Uterus (tissue), 2 donors: Measurements from ENCODE around the gene GET3.

Experiments used
- POLR2A ChIP-seq, 2 donors: fragments of 450-650 bp; IDR thresholded peaks; one replicate each; pipeline ENCODE4 v1.6.1; 2016; ENCODE audit warnings: antibody characterized with exemption in 2 of 2, mild to moderate bottlenecking in 1 of 2, moderate library complexity in 1 of 2
- TF ChIP-seq, protein P1 (sequence below), 4 experiments: fragments of 200-600 bp in 2 of 4; fragments of 450-650 bp in 2 of 4; sonication (generic) in 2 of 4; IDR thresholded peaks; one replicate each; pipeline ENCODE4 v1.5.1; 2016 to 2019; ENCODE audit warnings: antibody characterized with exemption in 4 of 4, mild to moderate bottlenecking in 2 of 4, moderate library complexity in 1 of 4

DNA sequence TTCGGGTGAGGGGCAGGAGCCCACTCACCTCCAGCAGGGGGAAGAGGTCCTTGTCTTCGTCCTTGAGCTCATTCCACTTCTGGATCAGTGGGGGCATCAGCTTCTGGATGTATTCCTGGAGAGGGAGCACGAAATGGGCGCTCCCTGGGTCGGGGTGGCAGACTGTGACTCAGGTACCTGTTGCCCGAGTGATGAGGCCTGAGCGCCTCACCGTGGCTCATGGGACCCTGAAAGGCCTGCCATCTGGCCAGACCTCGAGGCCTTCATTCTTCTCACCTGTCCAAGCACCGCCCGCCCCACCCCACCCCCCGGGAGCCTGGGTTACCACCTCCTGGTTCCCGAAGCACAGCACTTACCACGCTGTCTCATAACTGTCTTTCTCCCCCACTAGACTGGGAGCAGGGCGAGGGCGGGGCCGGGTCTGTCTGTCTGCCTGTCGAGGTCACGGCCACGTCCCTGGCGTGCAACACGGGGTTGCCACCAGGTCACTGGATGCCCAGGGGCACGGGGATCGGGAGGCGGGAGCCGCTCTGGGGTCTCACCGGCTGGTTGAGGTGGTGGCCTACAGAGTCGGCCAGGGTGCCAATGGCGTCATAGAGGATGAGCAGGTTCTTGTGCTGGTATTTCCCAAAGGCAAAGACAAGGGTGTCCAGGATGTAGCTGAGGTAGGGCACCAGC is 31.5 kb upstream of the GET3 start:
- TF ChIP-seq POLR2A (IDR thresholded peaks at IDR 0.05), result no peak
- TF ChIP-seq, protein P1, sequence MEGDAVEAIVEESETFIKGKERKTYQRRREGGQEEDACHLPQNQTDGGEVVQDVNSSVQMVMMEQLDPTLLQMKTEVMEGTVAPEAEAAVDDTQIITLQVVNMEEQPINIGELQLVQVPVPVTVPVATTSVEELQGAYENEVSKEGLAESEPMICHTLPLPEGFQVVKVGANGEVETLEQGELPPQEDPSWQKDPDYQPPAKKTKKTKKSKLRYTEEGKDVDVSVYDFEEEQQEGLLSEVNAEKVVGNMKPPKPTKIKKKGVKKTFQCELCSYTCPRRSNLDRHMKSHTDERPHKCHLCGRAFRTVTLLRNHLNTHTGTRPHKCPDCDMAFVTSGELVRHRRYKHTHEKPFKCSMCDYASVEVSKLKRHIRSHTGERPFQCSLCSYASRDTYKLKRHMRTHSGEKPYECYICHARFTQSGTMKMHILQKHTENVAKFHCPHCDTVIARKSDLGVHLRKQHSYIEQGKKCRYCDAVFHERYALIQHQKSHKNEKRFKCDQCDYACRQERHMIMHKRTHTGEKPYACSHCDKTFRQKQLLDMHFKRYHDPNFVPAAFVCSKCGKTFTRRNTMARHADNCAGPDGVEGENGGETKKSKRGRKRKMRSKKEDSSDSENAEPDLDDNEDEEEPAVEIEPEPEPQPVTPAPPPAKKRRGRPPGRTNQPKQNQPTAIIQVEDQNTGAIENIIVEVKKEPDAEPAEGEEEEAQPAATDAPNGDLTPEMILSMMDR (IDR thresholded peaks at IDR 0.05), result no peak
